ENCODE measurements around the gene HIP1. TPM values are rescaled to one million over a fixed set of nuclear protein-coding genes. Genes with fewer than 3 reads are reported as not detected.
A peak's percentile ranks its signal among the peaks of the same experiment; 100 is the strongest.
"Not testable (repeated sequence)": the region's sequence is repeated elsewhere in the genome, so short reads cannot be mapped to it uniquely, and the experiment has no call there.

HIP1 gene
- total and polyA plus RNA-seq, 9 of the 15 experiments (the other 6 are each of a cell fraction or from before 2014, with no cell fraction given): 2.4 to 13.7 (median 9.5) TPM

DNA sequence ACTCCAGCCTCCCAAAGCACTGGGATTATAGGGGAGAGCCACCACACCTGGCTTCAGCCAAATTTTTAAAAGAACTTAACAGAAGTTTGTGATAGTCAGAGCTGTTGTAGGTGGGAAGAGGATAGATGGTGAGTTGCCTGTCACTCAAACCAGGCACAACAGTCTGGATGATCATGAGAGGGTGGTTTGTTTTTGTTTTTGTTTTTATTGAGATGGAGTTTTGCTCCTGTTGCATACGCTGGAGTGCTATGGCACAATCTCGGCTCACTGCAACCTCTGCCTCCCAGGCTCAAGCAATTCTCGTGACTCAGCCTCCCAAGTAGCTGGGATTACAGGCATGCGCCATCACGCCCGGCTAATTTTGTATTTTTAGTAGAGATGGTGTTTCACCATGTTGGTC, 35.2 kb upstream of the HIP1 start:
- POLR2A ChIA-PET: interaction anchor here (0.8 to 1.3 kb wide), 3 partner anchors 9 to 108 kb away, joined by 3 to 8 read pairs (median 3); no protein-coding TSS in a partner anchor
- H3K4me3 ChIP-seq; H3K9ac ChIP-seq (ENCODE audit: insufficient read depth in 1 of 2, low read depth in 2 of 2, low read length in 2 of 2); H4K20me1 ChIP-seq (replicated peaks; ENCODE audit: control insufficient read depth, insufficient read depth, low read length); H3K9me1 ChIP-seq (ENCODE audit: control insufficient read depth, insufficient read depth, low read length); CTCF ChIA-PET (ENCODE audit: low intra/inter-chr PET ratio); H3K27me3 ChIP-seq (ENCODE audit: control insufficient read depth in 2 of 2, insufficient read depth in 2 of 2, low read length in 2 of 2); FAIRE-seq; DNase-seq (ENCODE audit: extremely low read depth in 1 of 4, low spot score in 3 of 4); BruUV-seq (replicated peaks); H3K27ac ChIP-seq (ENCODE audit: extremely low read depth, low read depth, low read length); H3K4me2 ChIP-seq (ENCODE audit: insufficient read depth, low read length); H3K36me3 ChIP-seq (ENCODE audit: control insufficient read depth, insufficient read depth, low read length); H3K79me2 ChIP-seq (ENCODE audit: control insufficient read depth, insufficient read depth, low read length); ATAC-seq; H3K9me3 ChIP-seq (replicated peaks; ENCODE audit: control insufficient read depth, insufficient read depth, low read depth, low read length): not testable (repeated sequence)
- in situ Hi-C loops (cut with MboI) (loop anchor here (25.0 kb wide), 1 partner anchor 863 kb away; the partner anchor contains the start of gene POMZP3), intact Hi-C loops (cut with micrococcal nuclease) (loop anchor here (5.0 kb wide), 1 partner anchor 68 kb away; no protein-coding TSS in a partner anchor)
- Histone ChIP-seq H3K4me1 (replicated peaks in 1 of 2; ENCODE audit: control insufficient read depth in 2 of 2, insufficient read depth in 2 of 2, low read length in 2 of 2) (peaks cover 13 to 22% of the 10 kb centered on the region in 2 experiments), H2AFZ (ENCODE audit: low read depth, low read length) (peak overlapping the region; percentile 52; the same call in 1 of the 2 replicates)
- 81% methylated on average over 6 of the region's 6 CpGs for WGBS (ENCODE audit: insufficient coverage, low coverage, missing lambda C conversion rate)
- TF ChIP-seq PKNOX1 (IDR thresholded peaks at IDR 0.05): peak; percentile 92
